Pons (tissue), 1 donor: ENCODE data around the gene ZBTB4.
"Not testable (repeated sequence)": the region's sequence is repeated elsewhere in the genome, so short reads cannot be mapped to it uniquely, and the experiment has no call there.

ENCODE experiments used
- DNase-seq: peaks from one replicate; pipeline ENCODE4 v3.0.0-alpha.2; 2016; ENCODE audit warnings: low spot score

Gene ZBTB4

DNA sequence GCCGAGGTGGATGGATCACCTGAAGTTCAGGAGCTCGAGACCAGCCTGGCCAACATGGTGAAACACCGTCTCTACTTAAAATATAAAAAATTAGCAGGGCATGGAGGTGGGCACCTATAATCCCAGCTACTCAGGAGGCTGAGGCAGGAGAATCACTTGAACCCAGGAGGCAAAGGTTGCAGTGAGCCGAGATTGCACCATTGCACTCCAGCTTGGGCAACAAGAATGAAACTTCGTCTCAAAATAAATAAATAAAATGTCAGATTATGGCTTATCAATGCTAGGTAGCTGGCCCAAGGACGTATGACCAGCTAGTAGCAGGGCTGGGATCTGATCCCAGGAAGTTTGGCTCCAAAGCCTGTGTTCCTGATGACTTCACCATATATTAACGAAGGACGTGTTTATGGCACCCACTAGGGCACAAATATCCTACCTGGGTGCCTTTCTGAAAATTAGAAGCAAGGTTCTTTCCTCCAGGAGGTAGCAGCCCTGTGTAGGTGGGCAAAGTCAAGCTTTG lies 8.9 kb downstream of the ZBTB4 start:
- not testable (repeated sequence) for DNase-seq

DNA sequence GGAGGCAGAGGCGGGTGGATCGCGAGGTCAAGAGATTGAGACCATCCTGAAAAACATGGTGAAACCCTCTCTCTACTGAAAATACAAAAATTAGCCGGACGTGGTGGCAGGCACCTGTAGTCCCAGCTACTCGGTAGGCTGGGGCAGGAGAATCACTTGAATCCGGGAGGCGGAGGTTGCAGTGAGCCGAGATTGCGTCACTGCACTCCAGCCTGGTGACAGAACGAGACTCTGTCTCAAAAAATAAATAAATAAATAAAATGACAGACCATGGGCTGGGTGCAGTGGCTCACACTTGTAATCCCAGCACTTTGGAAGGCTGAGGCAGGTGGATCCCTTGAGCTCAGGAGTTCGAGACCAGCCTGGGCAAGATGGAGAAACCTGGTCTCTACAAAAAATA lies 9.6 kb downstream of the ZBTB4 start:
- not testable (repeated sequence) for DNase-seq

- no peak for DNase-seq
Measured at GRCh38 chr17:7468804-7469389, 10.5 kb downstream of the ZBTB4 start.

DNA sequence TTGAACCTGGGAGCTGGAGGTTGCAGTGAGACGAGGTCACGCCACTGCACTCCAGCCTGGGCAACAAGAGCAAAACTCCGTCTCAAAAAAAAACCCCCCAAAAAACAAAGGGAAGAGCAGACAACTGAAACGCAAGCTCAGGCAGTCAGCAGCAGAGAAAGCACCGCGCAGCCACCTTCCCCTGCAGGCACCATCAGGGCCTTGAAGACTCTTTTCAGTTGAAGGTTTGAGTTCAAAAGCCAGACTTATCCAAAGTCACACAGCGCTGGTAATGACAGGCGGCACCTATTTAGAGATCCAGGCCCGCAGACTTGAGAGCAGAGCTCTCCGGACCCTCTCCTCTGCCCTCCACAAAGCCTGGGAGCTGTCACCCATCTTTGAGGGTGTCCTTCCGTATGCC lies 11.1 kb downstream of the ZBTB4 start:
- no peak for DNase-seq

- no peak for DNase-seq
Measured at GRCh38 chr17:7467498-7467897, 11.9 kb downstream of the ZBTB4 start.

DNA sequence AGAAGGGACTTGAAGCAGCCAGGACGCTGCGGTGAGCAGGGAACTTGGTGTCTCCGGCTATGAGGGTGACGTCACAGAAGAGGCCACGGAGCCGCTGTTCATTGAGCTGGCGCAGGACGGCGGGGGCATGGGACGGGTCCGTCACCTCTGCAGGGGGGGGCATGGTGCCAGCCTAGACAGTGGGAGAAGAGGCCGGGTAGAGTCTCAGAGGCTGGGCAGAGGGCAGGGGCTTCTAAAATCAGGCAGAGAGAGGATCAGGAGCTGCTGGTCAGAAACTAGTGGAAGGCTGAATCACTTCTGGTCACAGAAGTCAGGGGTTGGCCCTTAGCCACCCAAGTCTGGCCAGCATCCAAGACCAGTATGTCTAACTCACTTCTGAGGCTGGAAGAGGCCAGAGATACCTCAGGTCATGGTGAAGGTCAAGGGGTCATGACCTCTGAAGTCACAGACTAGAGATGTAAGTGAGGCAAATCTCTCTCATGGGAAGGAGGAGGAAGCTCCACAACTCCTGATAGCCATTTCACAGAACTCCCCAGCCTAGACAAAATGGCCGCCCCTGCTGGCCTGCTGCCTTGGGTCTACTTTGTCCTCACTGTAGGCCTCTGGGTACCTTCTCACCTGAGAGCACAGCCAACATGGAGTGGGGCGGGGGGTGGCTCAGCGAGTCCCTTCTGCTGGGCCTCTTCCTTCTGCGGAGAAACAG lies 12.6 kb downstream of the ZBTB4 start:
- no peak for DNase-seq

DNA sequence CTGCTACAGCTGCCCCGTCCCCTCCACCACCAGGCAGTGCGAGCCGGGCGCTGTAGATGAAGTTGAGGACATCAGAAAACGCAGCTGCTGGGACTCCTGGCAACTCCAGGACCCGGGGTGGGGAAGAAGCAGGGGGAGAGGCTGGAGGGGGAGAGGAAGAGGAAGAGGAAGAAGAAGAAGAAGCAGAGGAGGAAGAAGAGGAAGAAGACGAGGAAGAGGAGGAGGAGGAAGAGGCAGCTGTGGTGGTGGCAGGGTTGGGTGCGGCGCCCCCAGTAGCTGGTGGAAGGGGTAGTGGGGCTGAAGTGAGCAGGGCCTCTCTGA lies 13.2 kb downstream of the ZBTB4 start:
- DNase-seq, result no peak

- no peak for DNase-seq
Measured at GRCh38 chr17:7465597-7466275, 13.7 kb downstream of the ZBTB4 start.

- no peak for DNase-seq
Measured at GRCh38 chr17:7464081-7464480, 15.3 kb downstream of the ZBTB4 start.

DNA sequence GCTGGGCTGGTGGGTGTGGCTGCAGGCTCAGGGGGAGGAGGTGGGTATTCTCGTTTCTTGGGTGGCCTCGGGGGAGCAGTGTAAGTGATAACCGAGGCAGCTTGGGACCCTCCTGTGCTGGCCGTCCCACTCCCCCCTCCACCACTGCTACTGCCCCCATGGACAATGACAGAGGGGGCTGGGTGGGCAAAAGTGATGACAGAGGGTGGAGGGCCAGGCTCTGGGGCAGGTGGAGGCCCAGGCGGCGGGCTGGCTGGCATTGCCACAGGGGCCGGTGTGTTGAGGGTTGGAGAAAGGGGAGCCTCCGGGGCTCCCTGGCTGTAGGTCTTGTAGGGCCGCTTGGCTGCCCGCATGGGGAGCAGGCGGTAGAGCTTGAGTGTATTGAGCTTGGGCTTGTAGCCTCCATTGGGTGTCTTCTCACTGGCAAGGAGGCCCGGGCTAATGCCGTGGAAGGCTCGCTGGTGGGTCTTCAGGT lies 16.0 kb downstream of the ZBTB4 start:
- no peak for DNase-seq

DNA sequence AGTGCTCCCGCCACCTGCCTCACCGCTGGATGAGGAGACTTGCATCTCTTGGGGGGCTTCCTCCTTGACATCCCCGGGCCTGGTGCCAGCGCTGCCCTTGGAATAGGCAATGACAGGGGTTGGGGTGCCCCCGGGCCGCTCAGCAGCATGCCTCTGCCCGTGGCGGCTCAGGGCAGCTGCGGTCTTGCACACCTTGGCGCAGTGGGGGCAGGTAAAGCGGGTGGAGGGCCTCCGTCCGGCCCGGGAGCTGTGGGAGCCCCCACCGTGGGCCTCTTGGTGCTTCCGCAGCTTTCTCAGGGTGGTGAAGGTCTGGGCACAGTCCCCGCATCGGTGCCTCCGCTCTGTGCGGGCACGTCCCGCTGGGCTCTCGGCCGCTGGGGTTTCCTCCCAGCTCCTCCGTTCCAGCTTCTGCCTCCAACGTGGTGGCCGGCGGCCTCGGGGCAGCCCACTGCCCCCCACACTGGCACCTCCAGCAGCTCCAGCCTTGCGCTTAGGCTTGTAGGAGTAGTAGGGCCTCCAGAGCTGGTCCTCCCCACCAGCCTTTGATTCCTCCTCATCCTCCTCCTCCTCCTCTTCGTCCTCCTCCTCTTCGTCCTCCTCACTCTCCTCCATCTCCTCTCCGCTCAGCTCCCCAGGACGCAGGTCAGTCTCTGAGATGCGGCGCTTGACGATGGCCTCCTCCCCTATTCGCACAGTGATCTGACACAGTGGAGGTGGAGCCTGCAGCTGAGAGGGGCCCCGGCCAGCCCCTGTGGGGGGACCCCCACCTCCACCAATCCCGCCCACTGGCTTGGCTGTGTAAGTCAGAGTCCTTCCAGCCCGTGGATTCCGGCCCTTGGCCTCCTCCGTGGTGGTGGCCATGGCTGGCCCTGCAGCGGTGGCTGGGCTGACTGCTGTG lies 16.7 kb downstream of the ZBTB4 start:
- DNase-seq, result no peak

- no peak for DNase-seq
Measured at GRCh38 chr17:7460850-7461660, 18.4 kb downstream of the ZBTB4 start.

GRCh38 chr17:7459961-7460545 lies 19.4 kb downstream of the ZBTB4 start:
- no peak for DNase-seq

DNA sequence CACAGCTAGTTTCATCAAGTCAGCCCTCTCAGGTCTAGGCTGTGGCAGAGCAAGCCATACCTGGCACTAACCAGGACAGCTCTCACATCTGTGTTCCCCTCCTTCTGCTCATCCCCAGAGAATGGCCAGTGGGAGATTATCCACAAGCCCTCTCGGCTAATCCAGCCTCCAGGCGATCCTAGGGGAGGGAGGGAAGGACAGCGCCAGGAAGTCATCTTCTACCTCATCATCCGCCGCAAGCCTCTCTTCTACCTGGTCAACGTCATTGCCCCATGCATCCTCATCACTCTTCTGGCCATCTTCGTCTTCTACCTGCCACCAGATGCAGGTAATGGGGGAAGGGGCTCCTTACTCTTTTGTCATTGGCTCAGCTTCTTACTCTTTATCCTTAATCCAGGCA lies 31.0 kb downstream of the ZBTB4 start:
- no peak for DNase-seq

DNA sequence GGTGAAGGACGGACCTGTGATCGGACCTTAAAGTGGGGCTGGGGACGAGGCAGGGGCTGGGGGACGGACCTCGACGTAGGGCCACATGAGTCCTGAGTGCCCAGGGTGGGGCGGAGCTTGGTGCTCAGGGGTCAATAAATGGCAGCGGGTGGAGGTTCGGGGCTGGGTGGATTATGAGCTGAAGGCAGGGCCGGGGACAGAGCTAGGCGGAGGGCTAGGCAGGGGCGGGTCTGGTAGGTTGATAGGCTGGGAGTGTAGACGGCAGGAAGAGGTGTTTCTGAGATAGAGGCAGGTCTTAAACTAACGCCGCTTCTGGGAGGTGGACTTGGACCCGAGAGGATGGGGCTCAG lies 33.8 kb downstream of the ZBTB4 start:
- DNase-seq, result no peak

GRCh38 chr17:7444682-7445618 lies 34.5 kb downstream of the ZBTB4 start, which contains the start of gene CHRNB1:
CHRNB1 (plus strand) TSS chr17:7445061; CDS start chr17:7445128, 67 bp downstream.
- DNase-seq, result peak; percentile 66

DNA sequence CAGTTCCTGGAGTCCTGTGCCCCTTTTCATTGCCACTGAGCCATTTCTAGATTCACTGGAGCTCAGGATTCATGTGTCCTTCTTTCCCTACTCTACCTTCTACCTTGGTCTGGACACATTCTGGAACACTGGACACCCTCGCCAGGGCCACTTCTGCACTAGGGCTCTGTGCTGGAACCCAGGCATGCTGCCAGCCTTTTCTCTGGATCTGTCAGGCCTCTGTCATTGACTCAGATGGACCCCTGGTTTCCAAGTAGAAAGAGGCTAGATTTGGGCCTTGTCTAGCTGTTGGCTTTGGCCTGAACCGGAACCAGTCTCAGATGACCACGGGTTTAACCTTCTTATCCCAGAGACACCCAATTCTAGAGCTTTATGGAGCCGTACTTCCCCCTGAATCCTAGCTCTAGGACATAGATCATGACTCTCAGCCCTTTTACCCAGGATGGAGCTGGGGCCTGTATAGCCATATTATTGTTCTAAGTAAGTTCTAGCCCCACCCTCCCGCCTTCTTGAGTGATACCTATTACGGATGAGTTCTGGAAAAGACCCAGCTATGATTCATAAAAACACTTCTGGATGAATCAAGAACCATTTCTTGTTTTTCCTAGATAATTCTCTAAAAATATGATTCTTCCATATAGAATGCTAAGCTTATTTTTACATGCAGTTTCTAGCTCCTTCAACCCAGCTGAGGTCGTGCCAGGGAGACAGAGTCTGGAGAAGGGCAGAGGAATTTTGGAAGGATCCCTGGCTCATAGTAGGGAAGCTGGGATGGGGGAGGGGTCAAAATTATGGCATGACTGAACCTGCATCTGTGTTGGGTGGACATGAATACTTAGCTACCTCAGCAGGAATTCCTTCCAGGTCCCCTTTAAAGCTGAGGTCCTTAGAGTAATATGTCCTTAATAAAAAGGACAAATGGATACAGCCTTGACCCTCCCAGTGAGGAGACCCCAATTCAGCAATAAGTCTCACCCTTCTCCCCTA lies 35.6 kb downstream of the ZBTB4 start:
- no peak for DNase-seq

DNA sequence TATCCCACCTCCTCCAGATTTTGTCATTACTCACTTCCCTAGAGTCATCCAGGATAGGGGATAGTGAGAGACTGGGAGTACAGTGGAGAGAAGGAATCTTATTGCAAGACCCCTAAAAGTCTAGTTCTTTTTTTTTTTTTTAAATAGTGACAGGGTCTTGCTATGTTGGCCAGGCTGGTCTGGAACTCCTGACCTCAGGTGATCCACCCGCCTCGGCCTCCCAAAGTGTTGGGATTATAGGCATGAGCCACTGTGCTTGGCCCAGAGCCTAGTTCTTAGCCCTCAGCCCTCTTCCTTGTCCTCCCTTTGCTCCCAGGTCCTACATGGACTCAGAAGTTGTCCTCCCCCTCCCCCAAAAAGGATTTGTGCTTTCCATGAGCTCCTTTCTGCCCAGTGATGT lies 37.3 kb downstream of the ZBTB4 start:
- no peak for DNase-seq

- DNase-seq, result no peak
Measured at GRCh38 chr17:7441266-7441665, 38.2 kb downstream of the ZBTB4 start.
